ENCODE measurements around the gene TMEM140.
"Not testable (repeated sequence)": the region's sequence is repeated elsewhere in the genome, so short reads cannot be mapped to it uniquely, and the experiment has no call there.

TMEM140 gene

DNA sequence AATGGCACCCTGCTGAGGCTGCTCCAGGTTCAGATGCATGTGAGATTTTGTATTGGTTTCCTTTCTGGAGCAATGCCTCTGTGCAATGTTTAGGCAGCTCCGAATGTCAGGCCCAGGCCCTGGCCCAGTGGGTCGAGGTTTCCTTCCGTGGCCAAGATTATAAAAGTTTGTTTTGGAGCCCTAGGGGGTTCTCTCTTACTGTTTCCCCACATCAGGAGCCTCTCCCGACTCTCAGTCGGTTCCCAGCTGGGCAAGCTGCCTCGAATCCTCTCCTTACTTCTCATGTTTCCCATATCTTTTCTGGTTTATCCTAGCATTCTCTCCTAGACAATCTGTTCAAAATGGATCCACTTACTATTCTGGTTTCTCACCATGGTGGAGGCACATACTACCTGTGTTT lies 11.0 kb downstream of the TMEM140 start:
- DNase-seq (ENCODE audit: low read depth in 2 of 2), result no peak

DNA sequence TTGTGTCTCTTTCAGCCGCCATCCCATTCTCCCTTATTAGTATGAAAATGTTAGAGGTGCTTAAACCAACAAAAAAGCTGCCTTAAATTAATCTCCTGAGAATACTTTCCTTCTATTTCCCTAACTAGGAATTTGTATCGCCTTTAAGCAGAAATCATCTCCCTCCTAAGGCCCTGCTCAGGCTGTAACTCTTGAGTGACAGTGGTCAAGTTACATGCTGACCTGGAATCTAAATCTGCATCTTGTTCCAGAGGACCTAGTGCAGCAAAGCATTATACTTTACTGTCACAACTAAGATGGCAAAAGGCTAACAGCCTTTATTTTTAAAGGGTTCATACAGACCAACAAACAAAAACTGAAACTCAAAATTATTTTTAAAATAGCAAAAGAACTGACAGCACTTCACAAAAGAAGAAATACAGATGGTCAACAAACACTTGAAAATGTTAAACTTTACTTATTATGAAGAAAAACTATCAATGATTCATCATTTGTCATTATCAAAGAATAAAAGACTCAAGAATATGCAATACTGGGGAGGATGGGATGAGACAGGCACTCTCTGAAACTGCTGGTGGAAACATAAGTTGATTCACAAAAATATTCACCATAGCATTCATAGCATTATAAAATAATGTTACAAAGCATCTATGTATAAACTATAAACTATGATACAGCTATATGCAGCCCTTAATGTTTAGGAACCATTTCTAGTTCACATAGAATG lies 11.7 kb downstream of the TMEM140 start:
- DNase-seq (ENCODE audit: low read depth in 2 of 2), result no peak

DNA sequence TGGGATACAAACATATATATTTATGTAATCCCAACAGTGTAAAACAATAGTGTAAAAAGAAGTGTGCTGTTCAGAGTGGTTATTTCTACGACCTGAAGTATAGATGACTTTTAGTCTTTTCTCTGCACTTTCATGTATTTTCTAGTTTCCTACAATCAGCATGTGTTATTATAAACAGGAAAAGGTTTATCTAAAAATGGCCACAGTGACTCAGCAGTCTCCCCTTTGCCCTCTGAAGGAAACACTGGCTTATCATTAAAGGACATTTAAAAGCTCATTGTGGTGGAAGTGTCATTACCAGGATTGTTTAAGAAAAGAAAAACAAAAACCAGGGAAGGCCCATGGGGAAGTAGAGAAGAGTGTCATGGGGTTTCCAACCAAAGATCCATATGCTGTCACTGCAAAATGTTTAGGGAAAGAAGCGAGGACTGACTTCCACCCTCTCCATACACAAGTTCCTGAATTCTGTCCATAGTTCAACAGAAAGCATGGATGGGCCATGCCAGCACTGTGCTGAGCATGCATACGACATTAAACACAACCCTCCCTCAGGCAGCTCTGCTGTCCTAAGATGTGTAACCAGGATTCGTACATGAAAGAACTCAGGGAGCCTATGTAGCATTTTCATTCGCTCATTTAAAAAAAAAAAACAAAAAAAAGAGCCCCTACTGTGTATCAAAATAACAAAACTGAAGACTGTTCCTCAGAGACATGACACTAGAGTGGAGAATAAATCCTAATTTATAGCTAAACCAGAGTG lies 12.4 kb downstream of the TMEM140 start:
- DNase-seq (ENCODE audit: low read depth in 2 of 2), result no peak

DNA sequence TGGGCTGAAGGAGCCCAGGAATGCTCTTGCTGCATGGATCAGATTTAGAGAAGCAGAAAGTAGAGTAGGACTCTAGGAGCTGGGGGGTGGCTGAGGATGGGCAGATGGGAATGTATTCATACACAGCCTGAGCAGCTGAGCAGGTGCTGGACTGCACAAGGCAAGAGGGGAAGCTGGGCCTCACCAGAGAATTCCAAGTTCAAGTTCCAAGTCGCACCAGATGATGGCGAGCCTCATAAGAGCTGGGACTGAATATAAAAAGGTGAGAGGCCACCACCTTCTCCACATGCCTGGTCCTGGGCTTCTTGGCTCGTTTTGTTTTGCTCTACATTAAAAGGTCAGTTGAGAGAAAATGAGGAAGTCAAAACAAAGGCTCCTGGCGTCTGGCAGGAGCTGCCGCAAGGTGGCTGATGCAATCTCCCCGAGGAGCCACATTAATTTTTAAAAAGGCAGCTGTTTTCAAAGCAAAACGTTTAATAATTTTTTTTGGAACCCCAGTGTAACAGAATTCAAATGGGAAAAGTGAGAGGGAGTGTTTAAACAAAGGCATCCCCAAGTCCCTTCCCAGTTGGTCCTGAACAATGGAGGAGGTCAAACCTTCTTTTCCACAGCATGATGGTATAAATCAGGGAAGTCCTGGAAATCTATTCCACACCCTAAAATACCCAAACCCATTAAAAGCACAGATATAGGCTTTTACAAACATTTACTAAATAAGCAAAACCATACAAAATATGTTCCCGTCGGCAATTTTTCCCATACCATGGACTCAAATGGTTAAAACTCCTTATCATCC lies 13.2 kb downstream of the TMEM140 start:
- DNase-seq (ENCODE audit: low read depth in 2 of 2), result no peak

DNA sequence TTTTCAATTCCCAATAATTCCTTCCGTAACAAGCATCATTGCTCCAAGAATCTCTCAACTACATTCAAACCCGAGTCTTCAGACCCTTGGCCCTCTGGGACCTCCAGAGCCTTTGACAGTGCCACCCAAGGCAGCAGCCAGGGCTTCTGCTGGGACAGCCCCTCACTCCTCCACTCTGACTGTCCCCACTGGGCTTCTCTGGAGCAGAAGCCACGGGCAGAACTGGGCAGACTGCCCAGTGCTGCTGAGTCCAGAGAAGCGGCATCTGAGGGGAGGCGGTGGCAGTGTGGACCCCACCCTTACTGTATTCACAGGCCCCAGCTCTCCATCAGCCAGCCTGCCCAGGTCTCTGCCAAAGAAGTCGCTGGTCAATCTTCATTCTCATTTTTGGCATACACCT lies 13.8 kb downstream of the TMEM140 start:
- no peak for DNase-seq (ENCODE audit: low read depth in 2 of 2)

DNA sequence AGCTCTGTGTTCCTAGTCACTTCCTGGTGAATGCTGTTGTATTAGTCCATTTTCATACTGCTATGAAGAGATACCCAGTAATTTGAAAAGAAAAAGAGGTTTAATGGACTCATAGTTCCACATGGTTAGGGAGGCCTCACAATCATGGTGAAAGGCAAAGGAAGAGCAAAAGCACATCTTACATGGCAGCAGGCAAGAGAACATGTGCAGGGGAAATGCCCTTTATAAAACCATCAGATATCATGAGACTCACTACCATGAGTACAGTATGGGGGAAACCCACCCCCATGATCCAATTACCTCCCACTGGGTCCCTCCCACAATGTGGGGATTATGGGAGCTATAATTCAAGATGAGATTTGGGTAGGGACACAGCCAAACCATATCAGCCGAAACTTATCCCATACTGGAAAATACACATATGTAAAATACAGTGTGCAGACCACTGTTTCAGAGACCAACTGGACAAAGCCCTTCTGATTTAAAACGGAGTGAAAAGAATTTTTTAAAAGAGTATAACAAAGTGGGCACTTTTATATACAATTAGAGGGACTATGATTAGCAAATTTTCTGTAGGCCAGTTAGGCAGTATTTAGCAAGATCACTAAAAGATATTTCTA lies 14.6 kb downstream of the TMEM140 start:
- DNase-seq (ENCODE audit: low read depth in 2 of 2), result no peak

DNA sequence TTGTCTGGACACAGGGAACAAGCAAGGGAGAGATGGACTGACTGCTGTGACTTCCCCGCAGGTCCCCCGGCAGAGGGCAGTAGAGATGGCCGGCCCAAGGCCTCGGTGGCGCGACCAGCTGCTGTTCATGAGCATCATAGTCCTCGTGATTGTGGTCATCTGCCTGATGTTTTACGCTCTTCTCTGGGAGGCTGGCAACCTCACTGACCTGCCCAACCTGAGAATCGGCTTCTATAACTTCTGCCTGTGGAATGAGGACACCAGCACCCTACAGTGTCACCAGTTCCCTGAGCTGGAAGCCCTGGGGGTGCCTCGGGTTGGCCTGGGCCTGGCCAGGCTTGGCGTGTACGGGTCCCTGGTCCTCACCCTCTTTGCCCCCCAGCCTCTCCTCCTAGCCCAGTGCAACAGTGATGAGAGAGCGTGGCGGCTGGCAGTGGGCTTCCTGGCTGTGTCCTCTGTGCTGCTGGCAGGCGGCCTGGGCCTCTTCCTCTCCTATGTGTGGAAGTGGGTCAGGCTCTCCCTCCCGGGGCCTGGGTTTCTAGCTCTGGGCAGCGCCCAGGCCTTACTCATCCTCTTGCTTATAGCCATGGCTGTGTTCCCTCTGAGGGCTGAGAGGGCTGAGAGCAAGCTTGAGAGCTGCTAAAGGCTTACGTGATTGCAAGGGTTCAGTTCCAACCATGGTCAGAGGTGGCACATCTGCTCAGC lies 16.6 kb downstream of the TMEM140 start:
- DNase-seq (ENCODE audit: low read depth in 2 of 2), result no peak

DNA sequence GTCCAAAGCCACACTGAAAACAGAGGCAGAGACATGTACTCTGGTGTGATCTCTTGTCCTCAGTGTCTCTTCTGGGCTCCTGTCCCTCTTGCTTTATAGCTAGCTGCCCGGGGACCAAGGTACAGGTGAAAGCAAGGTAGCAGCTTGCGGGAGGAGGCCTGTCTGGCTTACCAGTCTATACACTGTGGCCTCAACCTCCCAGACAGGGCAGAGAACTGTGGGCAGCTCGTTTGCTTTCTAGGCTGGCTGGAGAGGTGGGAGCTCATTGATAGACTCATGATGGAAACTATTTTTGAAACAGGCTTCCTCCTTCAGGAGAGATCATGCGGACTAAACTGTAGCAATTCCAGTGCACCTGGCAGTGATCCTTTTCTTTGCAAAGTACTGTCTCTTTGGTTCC lies 18.0 kb downstream of the TMEM140 start:
- DNase-seq (ENCODE audit: low read depth in 2 of 2), result no peak

DNA sequence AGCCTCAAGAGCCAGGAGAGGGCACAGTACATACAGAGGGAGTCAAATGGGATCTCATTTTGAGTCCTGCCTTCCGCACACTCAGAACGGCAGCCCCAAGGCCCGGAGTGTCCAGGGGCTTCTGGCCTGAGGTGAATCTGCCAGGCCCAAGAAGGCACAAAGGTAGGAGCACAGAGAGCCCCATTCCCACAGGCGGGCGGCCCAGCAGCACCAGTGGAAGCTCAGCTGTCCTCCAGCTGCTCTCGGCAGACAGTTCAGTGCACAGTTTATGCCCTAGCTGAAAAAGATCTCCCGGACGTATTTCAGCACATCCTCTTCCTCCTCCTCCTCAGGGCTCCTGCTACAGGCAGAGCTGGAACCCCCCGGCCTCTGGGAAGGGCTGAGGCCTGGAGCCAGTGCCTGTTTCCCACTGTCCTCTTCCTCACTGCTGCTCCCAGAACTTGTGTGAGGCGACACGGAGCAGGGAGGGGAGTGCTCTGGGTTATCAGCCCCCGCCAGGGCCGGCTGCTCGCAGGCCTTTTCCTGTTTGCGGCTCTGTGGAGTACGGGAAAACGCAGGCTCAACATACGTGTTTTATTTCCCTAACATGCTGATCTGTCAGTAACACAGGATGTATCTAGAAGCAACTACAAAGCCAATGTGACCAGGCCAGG lies 18.6 kb downstream of the TMEM140 start:
- no peak for DNase-seq (ENCODE audit: low read depth in 2 of 2)

DNA sequence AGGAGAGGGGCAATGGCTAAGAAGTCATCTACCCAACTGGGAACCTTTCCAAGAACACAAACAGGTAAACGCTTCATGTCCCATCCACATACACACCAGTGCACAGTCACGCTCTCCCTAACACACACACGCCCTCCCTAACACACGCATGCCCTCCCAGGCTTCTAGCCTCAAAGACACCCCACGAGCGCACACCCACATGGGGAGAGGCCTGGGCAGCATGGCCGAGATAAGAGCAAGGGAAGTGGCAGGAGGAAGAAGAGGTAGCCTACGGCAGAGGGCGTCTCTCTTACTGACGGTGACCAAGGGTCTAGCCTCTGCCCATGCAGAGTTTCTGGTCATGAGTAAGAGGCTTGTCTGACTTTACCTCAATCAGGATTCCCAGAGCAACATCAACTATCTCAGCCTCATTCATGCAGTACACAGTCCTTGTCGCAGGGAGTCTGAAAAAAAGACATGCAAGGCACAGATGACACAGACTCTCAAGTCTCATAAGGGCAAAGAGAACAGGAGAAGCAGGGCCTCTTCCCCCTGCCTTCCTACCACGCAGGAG lies 19.6 kb downstream of the TMEM140 start:
- DNase-seq (ENCODE audit: low read depth in 2 of 2), result no peak

DNA sequence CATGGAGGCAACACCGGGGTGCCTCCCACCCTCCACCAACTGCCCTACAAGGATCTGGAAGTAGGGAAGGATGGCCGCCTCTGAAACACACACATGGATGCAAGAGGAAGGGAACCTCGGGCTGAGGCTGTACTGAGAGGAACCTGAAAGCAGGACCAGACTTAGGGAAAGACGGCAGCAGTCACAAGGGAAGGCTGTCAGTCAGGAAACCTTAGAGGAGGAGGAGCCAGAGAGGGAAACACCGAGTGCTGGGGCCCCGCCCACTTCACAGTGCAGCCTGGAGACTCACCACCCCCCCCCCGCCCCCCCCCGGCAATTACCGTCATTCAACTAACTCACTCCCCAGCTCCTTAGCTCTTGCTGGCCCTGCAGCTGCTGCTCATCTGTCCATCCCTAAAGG lies 20.1 kb downstream of the TMEM140 start:
- no peak for DNase-seq (ENCODE audit: low read depth in 2 of 2)

DNA sequence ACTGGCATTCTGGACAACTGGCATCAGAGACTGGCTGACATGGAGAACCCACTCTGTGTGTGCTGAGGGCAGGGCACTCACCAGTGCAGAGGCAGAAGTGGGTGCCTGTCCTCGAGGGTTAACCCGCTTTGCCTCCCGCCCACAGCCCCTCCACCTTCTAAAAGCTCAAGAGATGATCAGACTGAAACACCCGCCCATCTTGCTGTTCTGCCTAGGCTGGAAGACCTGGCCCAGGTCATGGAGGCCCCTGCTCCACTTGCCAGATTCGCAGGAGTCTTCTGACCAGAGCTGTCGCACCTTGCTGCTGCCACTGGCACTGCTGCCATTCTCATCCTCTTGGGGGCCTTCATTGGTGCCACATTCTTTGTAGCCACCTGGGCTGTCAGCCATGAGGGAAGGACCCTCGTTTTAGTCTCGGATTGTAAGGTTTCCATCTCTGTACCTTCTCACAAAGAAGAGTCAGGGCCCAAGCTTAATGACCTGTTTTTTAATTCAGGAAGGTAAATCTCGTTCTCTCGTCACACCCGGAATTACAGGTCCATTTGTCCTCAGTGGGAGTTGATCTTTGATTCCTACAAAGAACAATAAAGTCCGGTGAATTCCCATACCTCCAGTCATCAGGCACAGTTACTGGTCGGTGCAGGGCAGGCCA lies 20.7 kb downstream of the TMEM140 start:
- DNase-seq (ENCODE audit: low read depth in 2 of 2), result no peak

DNA sequence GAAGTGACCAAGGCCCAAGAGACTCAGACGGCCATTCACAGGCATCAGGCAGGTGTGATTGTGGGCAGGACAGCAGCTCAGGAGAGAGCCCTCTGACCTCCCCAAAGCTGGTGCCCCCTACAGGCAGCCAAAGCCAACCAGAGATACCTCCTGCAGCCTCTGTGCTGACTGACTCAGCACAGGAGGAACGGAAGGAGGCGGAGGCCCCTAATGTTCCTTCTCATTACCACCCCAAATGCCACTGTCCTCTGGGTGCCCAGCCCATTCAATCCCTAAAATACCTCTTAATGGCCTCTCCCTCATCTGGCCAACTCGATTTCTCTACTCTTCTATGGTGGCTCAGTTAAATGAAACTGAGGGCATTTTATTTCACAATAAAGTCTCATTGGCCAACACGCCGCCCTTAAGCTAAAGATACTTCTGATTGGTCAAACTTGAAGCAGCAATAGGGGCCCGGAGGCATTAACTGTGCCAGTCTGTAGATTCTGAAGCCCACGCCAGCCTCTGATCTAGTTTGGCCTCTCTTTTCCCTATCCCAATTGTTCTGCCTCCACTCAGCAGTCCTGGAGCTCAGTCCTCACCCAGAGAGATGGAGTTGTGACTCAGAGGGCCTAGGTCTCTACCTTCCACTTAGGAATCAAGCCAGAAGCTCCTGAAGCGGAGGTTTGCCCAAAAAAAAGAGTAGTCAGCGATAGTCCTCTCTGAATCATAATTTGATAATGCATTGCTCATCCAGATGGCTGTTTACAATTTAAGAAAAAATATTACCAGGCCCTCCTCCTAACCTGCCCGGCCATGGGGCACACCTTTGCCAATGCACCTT lies 21.5 kb downstream of the TMEM140 start:
- DNase-seq (ENCODE audit: low read depth in 2 of 2), result peak; percentile 54 to 69

DNA sequence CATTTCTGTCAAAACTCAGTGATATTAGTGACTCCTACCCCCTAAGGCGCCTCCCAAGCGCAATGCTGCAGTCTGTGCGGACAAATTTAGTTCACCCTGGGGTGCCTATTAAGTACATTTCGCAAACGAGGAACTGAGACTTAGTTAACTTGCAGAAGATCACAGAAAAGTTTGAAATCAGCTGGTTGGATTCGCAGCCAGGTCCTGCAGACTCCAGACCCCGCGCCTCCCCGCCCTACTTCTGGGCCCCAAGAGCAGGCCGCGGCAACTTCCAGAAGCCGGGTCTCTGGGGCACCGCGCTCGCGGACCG lies 22.0 kb downstream of the TMEM140 start:
- DNase-seq (ENCODE audit: low read depth in 2 of 2), result no peak

DNA sequence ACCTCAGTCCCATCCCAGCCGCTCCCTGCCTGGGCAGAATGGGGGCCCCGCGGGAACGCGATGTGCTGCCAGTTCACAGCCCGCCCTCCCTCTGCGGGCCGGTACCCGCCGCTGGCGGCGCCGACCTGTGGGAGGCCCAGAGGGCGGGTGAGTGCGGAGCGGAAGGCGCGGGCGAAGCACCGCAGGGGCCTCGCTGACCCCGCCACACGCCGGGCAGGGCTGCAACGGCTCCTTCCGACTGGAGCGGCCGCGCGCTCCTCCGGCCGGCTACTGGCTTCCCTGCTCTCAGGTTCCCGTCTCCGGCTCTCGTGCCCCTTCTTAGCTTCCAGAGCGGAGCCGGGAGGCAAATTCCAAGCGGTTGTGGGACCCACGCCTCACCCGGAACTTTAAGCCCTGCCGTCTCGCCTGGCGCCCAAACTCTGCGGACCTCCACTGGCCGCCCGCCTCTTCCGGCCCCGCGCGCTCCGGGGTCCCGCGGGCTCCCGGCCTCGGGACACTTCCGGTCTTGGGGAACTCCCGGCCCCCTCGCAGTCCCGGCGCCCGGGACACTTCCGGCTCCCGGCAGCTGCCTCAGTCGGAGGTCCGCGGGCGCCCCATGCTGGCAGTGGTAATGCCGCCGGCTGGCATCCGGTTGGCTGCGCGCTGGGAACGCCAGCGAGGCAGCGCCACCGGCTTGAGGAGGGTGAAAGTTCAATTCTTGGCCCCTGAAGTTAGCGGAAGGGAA lies 22.6 kb downstream of the TMEM140 start, which contains the start of gene CYREN:
Gene CYREN (minus strand): TSS at position 434 of the 724 bp plus-strand sequence. CDS start 1,785 bp downstream, outside the sequence.
- peak; percentile 91 to 94 for DNase-seq (ENCODE audit: low read depth in 2 of 2)

DNA sequence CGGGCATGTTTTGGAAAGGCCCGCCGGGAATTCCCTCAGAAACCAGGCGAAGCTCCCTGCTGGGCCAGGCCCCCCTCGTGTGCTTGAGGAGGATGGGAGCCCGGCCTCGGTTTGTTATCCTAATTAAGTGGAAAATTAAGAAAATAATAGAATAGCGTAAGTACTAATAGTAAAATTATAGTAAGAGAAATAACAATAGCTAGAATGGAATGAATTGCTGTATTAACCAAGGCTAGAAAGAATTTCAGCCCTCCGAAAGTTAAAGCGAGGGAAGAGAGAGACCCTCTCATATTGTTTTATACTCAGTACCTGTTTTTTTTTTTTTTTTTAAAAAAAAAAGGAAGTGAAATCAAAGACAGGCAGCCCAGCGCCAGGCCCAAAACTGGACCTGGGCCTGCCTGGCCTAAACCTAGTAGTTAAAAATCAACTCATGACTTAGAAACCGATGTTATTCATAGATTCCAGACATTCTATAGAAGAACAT lies 23.2 kb downstream of the TMEM140 start:
- not testable (repeated sequence) for DNase-seq (ENCODE audit: low read depth in 2 of 2)

DNA sequence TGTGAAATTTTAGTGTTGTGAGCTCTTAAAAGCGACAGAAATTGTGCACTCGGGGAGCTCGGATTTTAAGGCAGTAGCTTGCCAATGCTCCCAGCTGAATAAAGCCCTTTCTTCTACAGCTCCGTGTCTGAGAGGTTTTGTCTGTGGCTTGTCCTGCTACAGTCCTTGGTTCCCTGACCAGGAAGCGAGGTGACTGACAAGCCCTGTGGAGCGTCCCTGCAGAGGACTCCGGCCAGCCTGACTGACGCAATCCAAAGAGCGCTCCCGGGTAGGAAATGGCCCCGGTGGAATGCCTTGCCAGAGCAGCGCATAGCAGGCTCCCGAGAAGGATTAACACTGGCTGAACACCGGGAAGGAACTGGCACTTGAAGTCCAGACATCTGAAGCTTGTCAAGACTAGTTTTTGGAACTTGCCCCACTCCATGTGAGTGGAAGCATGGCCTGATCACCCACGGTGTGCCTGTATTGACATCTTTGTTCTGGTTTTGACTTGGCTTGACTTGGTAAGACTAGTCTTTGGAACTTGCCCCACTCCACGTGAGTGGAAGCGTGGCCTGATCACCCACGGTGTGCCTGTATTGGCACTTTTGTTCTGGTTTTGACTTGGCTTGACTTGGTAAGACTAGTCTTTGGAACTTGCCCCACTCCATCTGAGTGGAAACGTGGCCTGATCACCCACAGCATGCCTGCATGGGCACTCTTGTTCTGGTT lies 23.9 kb downstream of the TMEM140 start:
- DNase-seq (ENCODE audit: low read depth in 2 of 2), result not testable (repeated sequence)

DNA sequence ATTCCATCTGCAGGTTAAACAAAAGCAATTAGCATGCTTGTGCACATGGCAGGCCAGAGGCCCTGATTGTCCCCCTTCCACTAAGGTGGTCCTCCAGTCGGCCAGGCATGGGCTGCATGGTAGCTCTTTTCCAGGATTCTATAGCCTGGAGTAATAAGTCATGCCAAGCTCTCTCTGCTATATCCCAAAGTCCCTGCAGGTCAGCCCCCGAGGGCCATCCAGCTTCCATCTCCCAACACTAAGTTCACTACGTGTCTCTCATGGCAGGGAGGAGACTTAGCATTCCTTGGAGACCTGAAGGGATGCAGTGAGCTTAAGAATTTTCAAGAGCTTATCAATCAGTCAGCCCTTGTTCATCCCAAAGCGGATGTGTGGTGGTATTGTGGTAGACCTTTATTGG lies 26.0 kb downstream of the TMEM140 start:
- DNase-seq (ENCODE audit: low read depth in 2 of 2), result not testable (repeated sequence)
